AG10803 (cell line): ENCODE measurements around the gene CLOCK.

Source experiments
- DNase-seq: peaks from one replicate; pipeline ENCODE4 v3.0.0; 2010; ENCODE audit warnings: low read depth
- H3K4me3 ChIP-seq: 2 replicates; pipeline ENCODE4 v1.5.1; 2011; ENCODE audit warnings: mild to moderate bottlenecking, low read length, control low read depth
- CTCF ChIP-seq: conservative IDR thresholded peaks from 2 replicates; pipeline ENCODE4 v1.5.1; 2011; ENCODE audit warnings: mild to moderate bottlenecking, low read length, control low read depth, inconsistent platforms

CLOCK gene

GRCh38 chr4:55549888-55550287, 3.2 kb upstream of the CLOCK start:
- DNase-seq: peak; percentile 73
- H3K4me3 ChIP-seq: no peak overlapping the region
- TF ChIP-seq CTCF: no peak

DNA sequence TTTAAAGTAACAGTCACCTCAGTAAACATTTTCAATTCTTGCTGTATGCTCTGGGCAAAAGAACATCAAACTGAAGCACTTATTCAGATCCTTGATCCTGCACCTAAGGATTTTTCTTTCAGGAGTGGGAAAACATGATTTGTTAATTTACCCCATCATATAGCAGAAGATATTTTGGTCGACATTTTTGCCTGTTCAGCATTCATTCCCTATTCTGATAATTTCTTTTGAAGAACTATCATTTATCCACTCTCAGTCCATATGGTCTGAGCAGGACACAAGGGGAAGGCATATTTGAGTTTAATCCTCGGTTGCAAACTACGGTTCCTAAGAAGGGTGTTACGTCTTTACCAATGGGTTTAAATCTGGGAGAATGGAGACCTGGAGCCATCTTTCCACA, 1.2 kb upstream of the CLOCK start:
- no peak for TF ChIP-seq CTCF
- no peak for DNase-seq
- peak overlapping the region; percentile 85 for H3K4me3 ChIP-seq

- peak overlapping the region; percentile 85 for H3K4me3 ChIP-seq
- DNase-seq: no peak
- no peak for TF ChIP-seq CTCF
Observed at GRCh38 chr4:55547466-55547770, 709 bp upstream of the CLOCK start.

DNA sequence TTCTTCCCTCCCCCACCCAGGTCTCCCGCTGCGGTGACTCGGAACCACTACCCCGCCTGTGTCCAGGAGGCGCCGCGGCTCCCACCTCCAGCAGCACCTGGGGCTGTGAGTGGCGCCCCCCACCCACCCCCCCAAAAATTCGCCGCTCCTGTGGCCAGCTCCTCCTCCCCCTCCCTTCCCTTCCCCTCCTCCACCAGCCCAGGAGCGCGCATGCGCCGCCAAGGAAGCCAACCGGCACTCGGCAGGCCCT, 278 bp downstream of the CLOCK start:
- peak overlapping the region; percentile 85 for H3K4me3 ChIP-seq
- no peak for DNase-seq
- no peak for TF ChIP-seq CTCF

DNA sequence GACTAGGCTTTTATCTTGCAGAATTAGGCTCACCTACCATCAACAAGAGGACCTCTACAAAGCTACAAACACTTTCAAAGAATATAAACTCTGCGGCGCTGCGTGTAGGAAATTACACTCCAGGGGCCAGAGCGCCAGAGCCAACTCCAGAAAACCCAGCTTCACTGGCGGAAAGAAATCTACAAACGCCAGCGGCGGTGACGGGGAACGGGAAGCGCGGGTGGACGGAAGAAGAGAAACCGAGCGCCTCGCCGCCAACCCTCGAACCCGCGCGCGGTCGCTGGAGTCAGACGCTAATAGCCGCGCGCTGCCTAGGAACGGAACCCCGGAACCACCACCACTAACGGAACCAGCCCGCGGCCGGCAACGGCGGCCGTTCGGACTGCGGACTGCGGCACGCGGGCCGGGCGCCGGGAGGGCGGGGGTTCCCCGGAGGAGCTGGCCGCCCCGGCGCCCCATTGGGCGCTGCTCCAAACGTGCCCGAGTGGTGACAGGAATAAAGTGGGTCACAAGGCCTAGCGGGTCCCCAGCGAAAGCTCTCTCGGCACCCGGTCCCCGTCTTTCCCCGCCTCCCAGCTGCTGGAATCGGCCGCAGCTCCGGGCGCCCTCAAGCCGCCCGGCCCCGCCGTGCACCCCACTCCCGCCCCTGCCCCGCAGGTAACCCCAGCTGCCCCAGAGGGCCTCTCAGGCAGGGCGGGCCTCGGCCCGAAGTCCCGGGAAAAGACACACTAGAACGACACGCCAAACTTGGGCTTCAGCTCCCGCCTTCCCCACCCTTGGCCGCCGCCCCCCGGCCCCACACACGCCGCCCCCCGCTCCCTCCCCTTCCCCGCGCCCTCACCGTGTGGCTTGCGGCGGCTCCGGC, 836 bp downstream of the CLOCK start:
- H3K4me3 ChIP-seq: peak overlapping the region; percentile 85
- peak; percentile 65 for DNase-seq
- TF ChIP-seq CTCF: no peak

- no peak for DNase-seq
Observed at GRCh38 chr4:55545151-55545550, 1.6 kb downstream of the CLOCK start.

More at GRCh38 chr4:55545151-55545550, 1.6 kb downstream of the CLOCK start:
- no peak for TF ChIP-seq CTCF
- H3K4me3 ChIP-seq: peak overlapping the region; percentile 85
